HEK293 (cell line): ENCODE data around the gene ITPRIPL2.
A peak's percentile ranks its signal among the peaks of the same experiment; 100 is the strongest.

Source experiments
- EGR2 ChIP-seq: fragments of 450-650 bp; formaldehyde crosslinking; IDR thresholded peaks from 2 replicates; pipeline ENCODE4 v1.5.1; 2016; ENCODE audit warnings: low read depth, missing biosample characterization, missing genetic modification characterization
- GLI2 ChIP-seq: fragments of 450-650 bp; formaldehyde crosslinking; IDR thresholded peaks from 2 replicates; pipeline ENCODE4; 2017; ENCODE audit warnings: missing biosample characterization, missing genetic modification characterization, low read depth, borderline replicate concordance
- GLIS2 ChIP-seq: fragments of 450-650 bp; formaldehyde crosslinking; IDR thresholded peaks from 2 replicates; pipeline ENCODE4 v1.5.1; 2016; ENCODE audit warnings: missing biosample characterization, missing genetic modification characterization
- HIC1 ChIP-seq: fragments of 450-650 bp; formaldehyde crosslinking; IDR thresholded peaks from 2 replicates; pipeline ENCODE4 v1.5.1; 2016; ENCODE audit warnings: missing biosample characterization, missing genetic modification characterization
- HOXC10 ChIP-seq: sonication (generic); formaldehyde crosslinking; IDR thresholded peaks from 2 replicates; pipeline ENCODE4 v1.8.1; 2023; ENCODE audit warnings: mild to moderate bottlenecking, missing genetic modification reagents
- IKZF3 ChIP-seq: fragments of 450-650 bp; IDR thresholded peaks from 2 replicates; pipeline ENCODE4 v1.5.0; 2018; ENCODE audit warnings: missing biosample characterization, mild to moderate bottlenecking, missing genetic modification characterization, moderate library complexity
- PRDM1 ChIP-seq: fragments of 450-650 bp; formaldehyde crosslinking; IDR thresholded peaks from 2 replicates; pipeline ENCODE4; 2016; ENCODE audit warnings: missing biosample characterization, missing genetic modification characterization
- PRDM6 ChIP-seq: fragments of 450-650 bp; formaldehyde crosslinking; IDR thresholded peaks from 2 replicates; pipeline ENCODE4 v1.5.1; 2017; ENCODE audit warnings: missing biosample characterization, missing genetic modification characterization
- RBAK ChIP-seq: fragments of 450-650 bp; formaldehyde crosslinking; IDR thresholded peaks from 2 replicates; pipeline ENCODE4 v1.5.1; 2016; ENCODE audit warnings: missing biosample characterization, missing genetic modification characterization
- TCF7L2 ChIP-seq: IDR thresholded peaks from 2 replicates; pipeline ENCODE4 v1.6.1; 2011; ENCODE audit warnings: low read depth, mild to moderate bottlenecking, inconsistent platforms, low read length, moderate library complexity, borderline replicate concordance
- ZBTB26 ChIP-seq: fragments of 450-650 bp; formaldehyde crosslinking; optimal IDR thresholded peaks from 2 replicates; pipeline ENCODE3; 2016; ENCODE audit warnings: missing biosample characterization, mild to moderate bottlenecking, missing genetic modification characterization
- ZBTB48 ChIP-seq: fragments of 450-650 bp; formaldehyde crosslinking; IDR thresholded peaks from 2 replicates; pipeline ENCODE4 v1.5.1; 2016; ENCODE audit warnings: missing biosample characterization, missing genetic modification characterization
- ZNF132 ChIP-seq: fragments of 450-650 bp; formaldehyde crosslinking; IDR thresholded peaks from 2 replicates; pipeline ENCODE4 v1.5.1; 2017; ENCODE audit warnings: missing biosample characterization, missing genetic modification characterization, borderline replicate concordance
- ZNF16 ChIP-seq: fragments of 450-650 bp; formaldehyde crosslinking; IDR thresholded peaks from 2 replicates; pipeline ENCODE4 v1.5.1; 2016; ENCODE audit warnings: low read depth, missing biosample characterization, missing genetic modification characterization
- ZNF175 ChIP-seq: fragments of 450-650 bp; formaldehyde crosslinking; IDR thresholded peaks from 2 replicates; pipeline ENCODE4 v1.5.1; 2016; ENCODE audit warnings: missing biosample characterization, missing genetic modification characterization
- ZNF18 ChIP-seq: fragments of 450-650 bp; formaldehyde crosslinking; IDR thresholded peaks from 2 replicates; pipeline ENCODE4 v1.5.1; 2016; ENCODE audit warnings: missing biosample characterization, missing genetic modification characterization
- ZNF366 ChIP-seq: fragments of 450-650 bp; formaldehyde crosslinking; conservative IDR thresholded peaks from 2 replicates; pipeline ENCODE4 v1.5.1; 2016; ENCODE audit warnings: missing biosample characterization, missing genetic modification characterization
- ZNF423 ChIP-seq: fragments of 450-650 bp; formaldehyde crosslinking; IDR thresholded peaks from 2 replicates; pipeline ENCODE4 v1.5.1; 2016; ENCODE audit warnings: missing biosample characterization, missing genetic modification characterization
- ZNF426 ChIP-seq: fragments of 450-650 bp; formaldehyde crosslinking; IDR thresholded peaks from 2 replicates; pipeline ENCODE4 v1.5.1; 2017; ENCODE audit warnings: missing biosample characterization, missing genetic modification characterization, mild to moderate bottlenecking, inconsistent platforms, moderate library complexity
- ZNF433 ChIP-seq: fragments of 450-650 bp; formaldehyde crosslinking; IDR thresholded peaks from 2 replicates; pipeline ENCODE4 v1.5.1; 2016; ENCODE audit warnings: missing biosample characterization, missing genetic modification characterization, low read depth
- ZNF548 ChIP-seq: fragments of 450-650 bp; formaldehyde crosslinking; IDR thresholded peaks from 2 replicates; pipeline ENCODE4 v1.5.1; 2016; ENCODE audit warnings: missing biosample characterization, missing genetic modification characterization
- ZNF555 ChIP-seq: fragments of 450-650 bp; formaldehyde crosslinking; conservative IDR thresholded peaks from 2 replicates; pipeline ENCODE4 v1.5.1; 2017; ENCODE audit warnings: missing biosample characterization, mild to moderate bottlenecking, missing genetic modification characterization, inconsistent platforms
- ZNF571 ChIP-seq: fragments of 450-650 bp; formaldehyde crosslinking; IDR thresholded peaks from 2 replicates; pipeline ENCODE4 v1.5.0; 2017; ENCODE audit warnings: missing biosample characterization, missing genetic modification characterization
- ZNF596 ChIP-seq: fragments of 450-650 bp; IDR thresholded peaks from 2 replicates; pipeline ENCODE4 v1.5.0; 2018; ENCODE audit warnings: missing biosample characterization, mild to moderate bottlenecking, missing genetic modification characterization, moderate library complexity
- ZNF621 ChIP-seq: fragments of 450-650 bp; formaldehyde crosslinking; IDR thresholded peaks from 2 replicates; pipeline ENCODE4 v1.5.1; 2017; ENCODE audit warnings: missing biosample characterization, missing genetic modification characterization
- ZNF624 ChIP-seq: fragments of 450-650 bp; formaldehyde crosslinking; IDR thresholded peaks from 2 replicates; pipeline ENCODE4 v1.5.1; 2017; ENCODE audit warnings: missing biosample characterization, missing genetic modification characterization
- ZNF654 ChIP-seq: fragments of 450-650 bp; formaldehyde crosslinking; IDR thresholded peaks from 2 replicates; pipeline ENCODE4 v1.5.1; 2016; ENCODE audit warnings: low read depth, missing biosample characterization, missing genetic modification characterization
- ZNF692 ChIP-seq: fragments of 450-650 bp; formaldehyde crosslinking; IDR thresholded peaks from 2 replicates; pipeline ENCODE4 v1.5.1; 2016; ENCODE audit warnings: missing biosample characterization, missing genetic modification characterization
- ZNF747 ChIP-seq: fragments of 450-650 bp; formaldehyde crosslinking; IDR thresholded peaks from 2 replicates; pipeline ENCODE4 v1.5.1; 2016; ENCODE audit warnings: missing biosample characterization, missing genetic modification characterization
- TF ChIP-seq, protein P1 (sequence below): fragments of 450-650 bp; formaldehyde crosslinking; IDR thresholded peaks from 2 replicates; pipeline ENCODE4 v1.5.1; 2017; ENCODE audit warnings: missing biosample characterization, missing genetic modification characterization

Gene ITPRIPL2

DNA sequence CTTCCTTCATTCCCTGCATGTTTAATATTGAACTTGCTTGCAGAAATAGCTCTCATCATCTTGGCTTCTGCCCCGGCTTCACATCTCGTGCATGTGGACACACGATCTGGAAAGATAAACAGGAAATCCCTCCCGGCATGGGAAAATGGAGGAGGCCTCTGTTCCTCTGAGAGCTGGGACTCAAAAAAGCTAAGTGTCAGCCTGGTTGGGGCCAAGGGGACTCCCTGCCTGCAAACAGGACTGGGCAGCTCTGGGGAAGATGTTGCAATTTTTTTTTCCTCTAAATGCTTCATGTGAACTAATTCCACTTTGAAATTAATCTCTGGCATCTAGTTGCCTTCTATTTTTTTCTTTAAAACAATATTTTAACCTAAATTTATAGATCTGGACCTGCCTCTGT is 24.8 kb downstream of the ITPRIPL2 start (continued):
- TF ChIP-seq ZNF18 (tag by site-specific recombination), result no peak
- TF ChIP-seq ZNF621 (tag by site-specific recombination), result no peak
- no peak for TF ChIP-seq GLIS2 (tag by site-specific recombination)
- TF ChIP-seq RBAK (tag by site-specific recombination), result no peak
- TF ChIP-seq ZNF654 (tag by site-specific recombination), result no peak
- TF ChIP-seq ZNF692, result 0 out of 2 replicates have a peak, but pooled peaks have one; percentile 52
- no peak for TF ChIP-seq TCF7L2
- no peak for TF ChIP-seq ZNF423 (tag by site-specific recombination)
- no peak for TF ChIP-seq ZNF571 (tag by site-specific recombination)
- no peak for TF ChIP-seq ZNF433 (tag by site-specific recombination)
- no peak for TF ChIP-seq HIC1 (tag by site-specific recombination)
- TF ChIP-seq, protein P1, sequence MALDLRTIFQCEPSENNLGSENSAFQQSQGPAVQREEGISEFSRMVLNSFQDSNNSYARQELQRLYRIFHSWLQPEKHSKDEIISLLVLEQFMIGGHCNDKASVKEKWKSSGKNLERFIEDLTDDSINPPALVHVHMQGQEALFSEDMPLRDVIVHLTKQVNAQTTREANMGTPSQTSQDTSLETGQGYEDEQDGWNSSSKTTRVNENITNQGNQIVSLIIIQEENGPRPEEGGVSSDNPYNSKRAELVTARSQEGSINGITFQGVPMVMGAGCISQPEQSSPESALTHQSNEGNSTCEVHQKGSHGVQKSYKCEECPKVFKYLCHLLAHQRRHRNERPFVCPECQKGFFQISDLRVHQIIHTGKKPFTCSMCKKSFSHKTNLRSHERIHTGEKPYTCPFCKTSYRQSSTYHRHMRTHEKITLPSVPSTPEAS (tag by site-specific recombination), result no peak; the same call in 1 of the 2 replicates
- TF ChIP-seq ZNF624, result no peak
- TF ChIP-seq ZNF175 (tag by site-specific recombination), result no peak
- peak; percentile 40; the same call in 1 of the 2 replicates for TF ChIP-seq ZNF366
- TF ChIP-seq ZNF426 (tag by site-specific recombination), result no peak
- no peak for TF ChIP-seq ZNF555 (tag by site-specific recombination)
- TF ChIP-seq GLI2 (tag by site-specific recombination), result no peak
- TF ChIP-seq ZBTB26, result no peak
- no peak for TF ChIP-seq ZNF596 (tag by site-specific recombination)
- no peak for TF ChIP-seq ZNF16 (tag by site-specific recombination)
- peak; percentile 67 for TF ChIP-seq PRDM6 (tag by site-specific recombination)
- TF ChIP-seq ZNF548, result no peak
- TF ChIP-seq ZBTB48 (tag by site-specific recombination), result no peak
- no peak for TF ChIP-seq ZNF132 (tag by site-specific recombination)
- TF ChIP-seq EGR2 (tag by site-specific recombination), result no peak
- no peak for TF ChIP-seq HOXC10
- TF ChIP-seq ZNF747 (tag by site-specific recombination), result no peak
- peak; percentile 86 for TF ChIP-seq IKZF3 (tag by site-specific recombination)
- TF ChIP-seq PRDM1, result no peak
